ENCODE data around the gene ENG. TPM values are rescaled to one million over a fixed set of nuclear protein-coding genes. Genes with fewer than 3 reads are reported as not detected.
A peak's percentile ranks its signal among the peaks of the same experiment; 100 is the strongest.
"Not testable (repeated sequence)": the region's sequence is repeated elsewhere in the genome, so short reads cannot be mapped to it uniquely, and the experiment has no call there.

Gene ENG
- total RNA-seq, 4 donors from 2014 or later = 34.3 to 200 (median 120) TPM

GRCh38 chr9:127847178-127847510 lies 7.3 kb downstream of the ENG start:
- ATAC-seq (ENCODE audit: low FRiP score) (no peak), DNase-seq (ENCODE audit: low spot score) (no peak)
- TF ChIP-seq, protein P1, sequence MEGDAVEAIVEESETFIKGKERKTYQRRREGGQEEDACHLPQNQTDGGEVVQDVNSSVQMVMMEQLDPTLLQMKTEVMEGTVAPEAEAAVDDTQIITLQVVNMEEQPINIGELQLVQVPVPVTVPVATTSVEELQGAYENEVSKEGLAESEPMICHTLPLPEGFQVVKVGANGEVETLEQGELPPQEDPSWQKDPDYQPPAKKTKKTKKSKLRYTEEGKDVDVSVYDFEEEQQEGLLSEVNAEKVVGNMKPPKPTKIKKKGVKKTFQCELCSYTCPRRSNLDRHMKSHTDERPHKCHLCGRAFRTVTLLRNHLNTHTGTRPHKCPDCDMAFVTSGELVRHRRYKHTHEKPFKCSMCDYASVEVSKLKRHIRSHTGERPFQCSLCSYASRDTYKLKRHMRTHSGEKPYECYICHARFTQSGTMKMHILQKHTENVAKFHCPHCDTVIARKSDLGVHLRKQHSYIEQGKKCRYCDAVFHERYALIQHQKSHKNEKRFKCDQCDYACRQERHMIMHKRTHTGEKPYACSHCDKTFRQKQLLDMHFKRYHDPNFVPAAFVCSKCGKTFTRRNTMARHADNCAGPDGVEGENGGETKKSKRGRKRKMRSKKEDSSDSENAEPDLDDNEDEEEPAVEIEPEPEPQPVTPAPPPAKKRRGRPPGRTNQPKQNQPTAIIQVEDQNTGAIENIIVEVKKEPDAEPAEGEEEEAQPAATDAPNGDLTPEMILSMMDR (IDR thresholded peaks at IDR 0.05) = no peak

DNA sequence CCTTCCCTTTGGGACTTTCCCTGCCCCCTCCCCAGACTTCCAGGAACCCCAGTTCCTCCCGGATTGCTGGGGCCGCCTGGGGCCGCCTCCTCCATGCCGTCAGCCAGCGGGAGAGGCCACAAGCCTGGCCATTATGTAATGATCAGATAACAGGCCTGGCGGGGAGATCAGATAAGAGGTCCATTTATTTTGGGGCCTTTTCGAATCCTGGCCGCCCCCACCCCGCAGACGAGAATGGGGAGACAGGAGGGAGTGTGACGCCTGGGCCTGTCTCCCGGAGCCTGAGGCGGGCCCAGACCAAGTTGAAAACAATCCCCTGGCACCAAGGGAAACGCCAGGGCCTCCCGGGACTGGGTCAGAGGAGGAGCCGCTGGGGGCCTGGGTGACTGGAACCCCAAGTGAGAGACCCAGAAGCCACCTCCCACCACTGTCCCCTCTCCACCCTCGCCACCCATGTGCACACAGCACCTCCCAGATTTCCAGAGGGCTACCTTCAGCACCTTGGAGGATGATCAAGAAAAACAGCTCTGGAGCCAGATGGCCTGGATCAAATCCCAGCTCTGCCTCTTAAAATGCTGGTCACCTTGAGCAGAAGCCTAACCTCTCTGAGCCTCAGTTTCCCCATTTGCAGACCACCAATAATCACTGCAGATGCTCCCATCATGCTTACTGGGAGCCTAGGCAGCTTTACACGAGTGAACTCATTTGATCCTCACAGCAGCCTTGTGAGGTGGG lies 7.8 kb downstream of the ENG start:
- DNase-seq (ENCODE audit: low spot score) (no peak), ATAC-seq (ENCODE audit: low FRiP score) (no peak)
- TF ChIP-seq, protein P1 (IDR thresholded peaks at IDR 0.05) = no peak

GRCh38 chr9:127845619-127846018 lies 8.8 kb downstream of the ENG start:
- not testable (repeated sequence) for DNase-seq (ENCODE audit: low spot score); ATAC-seq (ENCODE audit: low FRiP score)

- DNase-seq (ENCODE audit: low spot score) (no peak), ATAC-seq (ENCODE audit: low FRiP score) (no peak)
These were observed 9.6 kb downstream of the ENG start for GRCh38 chr9:127844821-127845359.

DNA sequence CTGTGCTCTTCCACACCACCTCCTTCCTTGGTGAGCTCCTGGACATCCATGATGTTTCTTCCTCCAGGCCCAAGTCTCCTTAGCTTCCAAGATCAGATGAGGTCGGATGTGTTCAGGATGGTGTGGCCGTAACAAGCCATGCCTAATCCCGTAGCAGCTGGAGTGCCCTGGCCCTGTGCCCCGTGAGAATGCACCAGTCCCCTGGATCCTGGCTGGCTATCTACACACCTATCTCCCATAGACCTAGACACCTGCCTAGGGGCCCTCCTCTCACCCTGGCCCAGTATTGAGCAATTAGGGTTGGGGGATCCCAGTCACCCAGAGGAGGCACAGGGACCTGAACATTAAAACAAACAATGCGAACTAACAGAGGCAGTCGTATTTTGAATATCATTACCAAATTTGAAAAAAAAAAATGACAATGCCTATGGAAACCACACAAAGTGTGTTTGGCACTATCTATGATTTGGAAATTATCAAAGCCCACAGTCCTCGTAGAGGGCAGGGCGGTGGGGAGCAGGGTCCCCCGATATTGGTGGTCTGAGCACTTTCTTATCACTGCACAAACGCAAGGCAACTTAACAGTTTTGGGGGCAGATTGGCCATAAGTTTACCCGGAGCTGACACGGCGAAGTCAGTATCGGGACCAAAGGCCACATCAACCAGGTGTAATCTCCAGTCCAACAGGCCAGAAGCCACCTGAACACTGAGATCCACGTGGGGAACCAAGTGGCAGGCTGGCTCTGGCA lies 13.2 kb downstream of the ENG start:
- DNase-seq (ENCODE audit: low spot score) (no peak), ATAC-seq (ENCODE audit: low FRiP score) (no peak)
- TF ChIP-seq, protein P1 (IDR thresholded peaks at IDR 0.05) = no peak

More at GRCh38 chr9:127844821-127845359, 9.6 kb downstream of the ENG start:
- TF ChIP-seq, protein P1 (IDR thresholded peaks at IDR 0.05) = no peak

DNA sequence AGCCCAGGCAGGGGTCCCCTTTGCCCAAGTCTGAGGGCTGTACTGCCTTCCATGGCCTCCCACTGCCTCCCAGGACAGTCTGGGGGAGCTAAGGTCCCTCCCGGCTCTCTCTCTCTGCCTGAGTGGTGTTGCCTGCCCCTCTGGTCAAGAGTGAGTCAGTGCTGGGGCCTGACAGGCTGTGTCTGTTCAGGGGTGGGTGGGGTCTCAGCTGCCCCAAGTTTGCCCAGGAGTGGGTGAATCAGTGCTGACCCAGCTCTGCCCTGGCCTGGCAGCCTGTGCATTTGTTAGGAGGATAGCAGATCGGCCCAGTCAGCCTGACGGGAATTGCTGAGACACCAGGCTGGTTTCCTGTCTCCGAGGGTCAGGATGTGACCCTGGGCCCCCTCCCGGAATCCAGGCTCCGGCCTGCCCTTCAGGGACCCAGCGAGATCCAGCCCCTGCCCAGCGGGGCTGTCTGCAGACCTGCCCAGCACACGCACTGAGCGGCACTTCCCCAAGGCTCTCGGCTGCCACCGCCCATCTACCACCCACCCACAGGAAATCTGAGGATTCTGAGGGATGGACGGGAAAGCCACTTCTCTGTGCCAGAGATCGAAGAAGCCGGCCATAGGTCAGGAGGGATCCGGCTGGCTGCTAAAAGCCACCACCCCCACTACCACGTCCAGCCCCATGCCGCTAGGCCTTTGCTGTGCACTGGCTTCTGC lies 15.9 kb downstream of the ENG start:
- DNase-seq (ENCODE audit: low spot score) = peak; percentile 76
- TF ChIP-seq, protein P1 (IDR thresholded peaks at IDR 0.05) = no peak
- peak; percentile 98 for ATAC-seq (ENCODE audit: low FRiP score)

GRCh38 chr9:127837346-127837745 lies 17.1 kb downstream of the ENG start:
- ATAC-seq (ENCODE audit: low FRiP score) = no peak
- DNase-seq (ENCODE audit: low spot score) = no peak
- TF ChIP-seq, protein P1 (IDR thresholded peaks at IDR 0.05) = no peak

DNA sequence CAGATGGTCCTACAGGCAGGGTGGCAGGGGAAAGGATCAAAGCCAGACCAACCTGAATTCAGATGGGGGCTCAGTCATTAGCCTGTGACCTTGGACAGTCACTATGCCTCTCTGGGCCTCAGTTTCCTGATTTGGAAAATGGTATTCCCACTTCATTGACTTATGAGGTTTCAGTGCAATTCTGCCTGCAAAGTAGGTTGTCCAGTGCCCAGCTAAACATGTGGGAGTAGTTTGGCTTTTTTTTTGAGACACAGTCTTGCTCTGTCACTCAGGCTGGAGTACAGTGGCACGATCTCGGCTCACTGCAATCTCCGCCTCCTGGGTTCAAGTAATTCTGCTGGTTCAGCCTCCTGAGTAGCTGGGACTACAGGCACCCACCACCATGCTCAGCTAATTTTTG lies 17.9 kb downstream of the ENG start:
- not testable (repeated sequence) for DNase-seq (ENCODE audit: low spot score); ATAC-seq (ENCODE audit: low FRiP score)
